HG02852 (cell line): ENCODE data around the gene FBLN5.
"Not testable (repeated sequence)": the region's sequence is repeated elsewhere in the genome, so short reads cannot be mapped to it uniquely, and the experiment has no call there.

Experiments used
- ATAC-seq: cut with Tn5 transposase; IDR thresholded peaks from one replicate; pipeline ENCODE4 v1.9.1; 2021; ENCODE audit warnings: mild to moderate bottlenecking, moderate library complexity; ENCODE audit not compliant: unreplicated experiment

The FBLN5 gene

GRCh38 chr14:91910196-91910595, 37.3 kb downstream of the FBLN5 start:
- ATAC-seq, result no peak

DNA sequence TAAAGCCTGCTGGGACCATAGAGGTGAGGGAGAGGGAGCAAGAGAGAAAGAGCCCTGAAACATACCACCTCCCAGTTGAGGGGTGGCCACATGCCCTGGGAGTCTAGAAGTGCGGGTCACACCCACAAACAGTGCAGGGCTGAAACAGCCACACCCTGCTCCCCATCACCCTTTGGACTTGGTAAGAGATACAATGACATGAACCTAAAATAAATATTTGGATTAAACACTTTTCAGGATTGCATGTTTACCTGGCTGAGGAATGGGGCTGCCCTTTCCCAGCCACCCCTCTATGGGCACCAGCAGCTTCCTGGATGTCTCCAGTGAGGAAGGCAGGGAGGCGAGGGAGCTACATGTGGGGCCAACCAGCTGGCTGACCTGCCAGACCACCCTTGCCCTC, 41.1 kb downstream of the FBLN5 start:
- no peak for ATAC-seq

- no peak for ATAC-seq
Observed at GRCh38 chr14:91904956-91905645, 42.4 kb downstream of the FBLN5 start.

- no peak for ATAC-seq
Observed at GRCh38 chr14:91904483-91904882, 43.0 kb downstream of the FBLN5 start.

DNA sequence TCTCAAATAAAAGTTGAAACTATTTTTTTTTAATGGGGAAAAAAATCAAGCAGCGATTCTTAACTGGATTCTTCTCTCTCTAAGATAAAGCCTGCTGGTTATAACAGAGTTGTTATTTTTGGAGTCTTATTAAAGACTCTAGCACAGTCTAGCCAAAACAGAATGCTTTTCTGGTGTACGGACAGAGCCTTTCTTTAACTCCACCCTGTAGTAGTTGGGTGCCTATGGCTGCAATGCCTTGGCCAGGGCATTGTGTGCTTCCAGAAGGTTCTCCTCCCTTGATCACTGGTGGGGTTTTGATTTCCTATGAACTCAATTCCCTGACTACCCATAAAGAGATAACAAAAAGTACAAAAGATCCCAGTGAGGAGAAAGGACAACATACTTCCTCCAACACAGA, 44.4 kb downstream of the FBLN5 start:
- no peak for ATAC-seq

- no peak for ATAC-seq
Observed at GRCh38 chr14:91902336-91902735, 45.2 kb downstream of the FBLN5 start.

GRCh38 chr14:91901449-91902226, 45.9 kb downstream of the FBLN5 start:
- ATAC-seq, result no peak

GRCh38 chr14:91899806-91900205, 47.7 kb downstream of the FBLN5 start:
- ATAC-seq, result no peak

GRCh38 chr14:91899213-91899612, 48.3 kb downstream of the FBLN5 start:
- no peak for ATAC-seq

DNA sequence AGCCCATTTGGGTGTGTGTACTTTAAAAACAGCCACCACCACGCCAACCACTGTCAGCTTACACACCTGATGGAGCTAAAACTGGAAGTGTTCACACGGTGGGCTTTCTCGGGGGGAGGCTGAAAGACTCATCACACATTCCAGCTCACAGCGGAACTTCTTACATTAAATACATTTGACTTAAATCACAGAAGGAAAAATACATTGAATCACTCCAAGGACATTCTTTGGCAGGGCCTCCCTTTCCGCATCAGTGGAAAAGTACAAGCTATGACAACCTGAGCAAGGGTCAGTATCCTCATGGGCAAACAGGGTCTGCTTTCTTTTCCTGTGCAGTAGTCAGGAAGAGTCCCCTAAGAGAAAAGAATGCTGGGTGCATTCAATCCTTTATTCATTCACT, 49.1 kb downstream of the FBLN5 start:
- ATAC-seq, result no peak

- not testable (repeated sequence) for ATAC-seq
Observed at GRCh38 chr14:91897716-91898115, 49.8 kb downstream of the FBLN5 start.

DNA sequence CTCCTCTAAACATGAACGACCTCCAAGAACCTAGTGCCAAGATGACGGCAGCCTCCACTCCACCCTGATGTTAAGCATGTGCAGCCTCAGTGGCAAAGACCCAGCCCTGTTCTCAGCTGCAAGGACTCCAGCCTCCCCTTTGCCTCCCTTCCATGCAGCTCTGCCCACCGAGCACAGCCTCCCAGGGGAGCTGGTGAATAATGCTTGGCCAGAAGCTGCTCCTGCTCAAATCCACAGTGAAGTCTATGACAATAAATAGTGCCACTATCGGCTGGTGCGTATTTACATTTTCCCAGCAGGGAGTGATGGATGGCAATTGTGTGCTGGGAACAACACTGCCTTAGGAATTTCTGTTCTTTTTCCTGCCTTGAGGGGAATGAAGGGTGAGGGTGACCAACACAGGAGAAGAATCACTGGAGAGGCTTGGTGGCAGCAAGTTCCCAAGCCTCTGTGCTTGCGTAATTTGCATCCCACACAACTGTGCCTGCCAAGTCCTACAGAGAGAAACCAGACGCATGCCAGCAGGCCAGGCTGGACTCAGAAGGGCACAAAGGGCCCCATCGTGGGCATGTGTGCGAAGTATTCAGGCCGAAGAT, 50.3 kb downstream of the FBLN5 start:
- no peak for ATAC-seq

- no peak for ATAC-seq
Observed at GRCh38 chr14:91896419-91896818, 51.1 kb downstream of the FBLN5 start.

GRCh38 chr14:91893669-91894068, 53.8 kb downstream of the FBLN5 start:
- no peak for ATAC-seq

GRCh38 chr14:91893007-91893406, 54.5 kb downstream of the FBLN5 start:
- ATAC-seq, result no peak

- ATAC-seq, result no peak
Observed at GRCh38 chr14:91891721-91892220, 55.7 kb downstream of the FBLN5 start.

GRCh38 chr14:91891101-91891500, 56.4 kb downstream of the FBLN5 start:
- no peak for ATAC-seq

DNA sequence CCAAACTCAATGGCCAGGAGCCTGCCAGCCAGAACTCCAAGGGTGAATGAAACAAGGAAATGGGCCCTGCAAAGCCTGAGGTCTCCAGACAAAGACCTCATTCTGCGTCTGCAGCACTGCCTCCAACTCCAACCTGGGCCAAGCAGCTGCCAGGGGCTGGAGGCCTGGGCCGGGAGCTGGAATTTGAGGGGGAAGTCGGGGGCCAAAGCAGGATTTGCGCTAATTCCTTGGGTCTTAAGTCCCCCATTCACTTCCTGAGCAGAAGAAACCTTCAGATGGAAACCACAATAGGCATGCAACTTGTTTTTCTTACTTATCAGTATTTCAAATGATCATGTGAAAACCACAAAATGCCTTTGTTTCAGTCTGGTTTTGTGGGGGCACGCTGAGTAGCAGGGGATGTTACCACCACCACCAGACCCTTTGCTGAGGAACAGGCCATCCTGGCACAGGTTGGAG, 57.2 kb downstream of the FBLN5 start:
- no peak for ATAC-seq

DNA sequence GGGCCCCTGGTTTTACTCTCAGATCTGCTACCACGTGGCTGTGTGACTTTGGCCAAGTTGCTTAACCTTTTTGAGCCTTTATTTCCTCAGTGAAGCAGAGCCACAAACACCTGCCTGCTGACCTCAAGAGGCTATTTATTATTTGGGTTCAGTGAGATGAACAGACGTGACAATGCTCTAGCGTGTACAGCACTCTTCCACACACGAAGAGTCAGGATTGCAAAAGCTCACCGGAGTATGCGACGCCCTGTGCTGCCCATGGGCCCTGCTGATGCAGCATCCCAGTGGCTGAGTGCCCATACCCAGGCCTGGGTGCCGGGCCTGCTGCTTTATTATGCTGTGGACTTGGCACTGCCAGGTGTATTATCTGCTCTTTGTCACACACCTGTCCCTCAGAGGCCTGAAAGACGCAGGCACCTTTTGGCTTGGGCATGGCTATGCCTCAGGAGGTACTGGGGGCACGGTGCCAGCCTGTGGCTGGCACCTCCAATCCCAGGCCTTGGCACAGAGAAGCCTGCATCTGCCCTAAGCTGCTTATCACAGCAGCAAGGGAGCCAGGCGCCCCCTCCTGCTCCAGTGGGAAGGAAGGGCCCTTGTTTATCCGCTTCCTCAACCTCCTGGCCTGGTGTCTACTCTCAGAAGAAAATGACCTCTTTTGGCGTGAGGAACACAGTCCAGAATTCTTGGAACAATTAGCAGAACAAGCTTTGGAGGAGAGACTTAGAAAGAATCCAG, 57.9 kb downstream of the FBLN5 start:
- no peak for ATAC-seq

DNA sequence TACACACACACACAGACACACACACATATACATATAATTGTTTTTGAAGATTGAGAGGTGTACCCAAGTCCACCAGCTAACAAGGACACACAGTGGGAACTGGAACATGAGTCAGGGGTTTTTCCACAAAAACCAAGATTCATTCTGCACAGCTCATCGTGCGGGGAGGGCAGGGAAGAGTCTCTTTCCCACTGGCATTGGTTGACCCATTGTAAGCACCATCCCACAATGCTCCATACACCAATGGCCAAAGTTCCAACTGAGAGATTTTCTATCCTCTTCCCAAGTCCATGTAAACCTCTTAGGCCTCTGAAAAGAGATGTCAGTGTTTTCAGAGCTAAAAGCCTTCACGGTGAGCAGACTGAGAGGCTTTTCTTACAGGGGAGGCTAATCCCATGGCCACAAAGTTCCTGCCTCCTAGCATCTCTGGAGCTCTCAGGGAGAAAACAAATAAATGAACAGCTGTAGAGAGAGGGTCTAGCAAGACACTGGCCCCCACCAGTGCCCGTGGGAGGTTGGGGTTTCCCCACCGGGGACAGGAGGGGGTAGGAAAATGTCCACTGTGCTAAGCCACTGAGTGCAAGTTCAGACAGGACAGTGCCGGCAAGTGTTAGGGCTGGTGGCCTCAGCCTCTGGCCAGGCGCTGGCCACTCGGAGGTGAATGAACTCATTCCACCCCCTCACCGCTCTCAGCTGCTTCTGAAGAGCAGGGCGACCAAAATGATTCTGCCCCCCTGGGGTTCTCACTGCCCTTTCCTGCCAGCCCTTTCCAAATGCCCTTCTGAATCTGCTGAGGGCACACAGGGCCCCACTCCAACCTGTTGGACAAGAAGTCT, 58.6 kb downstream of the FBLN5 start:
- ATAC-seq, result no peak
